HFFc6 (cell line): ENCODE data around the gene ZKSCAN7. TPM values are rescaled to one million over a fixed set of nuclear protein-coding genes. Genes with fewer than 3 reads are reported as not detected.
A peak's percentile ranks its signal among the peaks of the same experiment; 100 is the strongest.
"Not testable (repeated sequence)": the region's sequence is repeated elsewhere in the genome, so short reads cannot be mapped to it uniquely, and the experiment has no call there.

Experiments
- DNase-seq: peaks from one replicate; pipeline ENCODE4 v3.0.0-alpha.2; 2018
- H3K27ac Mint-ChIP-seq: 2 replicates; pipeline ENCODE4 v1.8.0; 2020; ENCODE audit warnings: mild to moderate bottlenecking, mixed read lengths
- H3K27me3 Mint-ChIP-seq: 2 replicates; pipeline ENCODE4 v1.8.0; 2021; ENCODE audit warnings: mild to moderate bottlenecking, moderate library complexity, mixed read lengths; ENCODE audit not compliant: insufficient read depth
- H3K36me3 Mint-ChIP-seq: 2 replicates; pipeline ENCODE4 v1.8.0; 2021; ENCODE audit warnings: low read depth, mixed read lengths
- H3K4me1 Mint-ChIP-seq: 2 replicates; pipeline ENCODE4 v1.8.0; 2020; ENCODE audit warnings: low read depth, mixed read lengths
- H3K4me3 Mint-ChIP-seq: 2 replicates; pipeline ENCODE4 v1.8.0; 2020; ENCODE audit warnings: mild to moderate bottlenecking, moderate library complexity, mixed read lengths
- H3K9me3 Mint-ChIP-seq: 2 replicates; pipeline ENCODE4 v1.8.0; 2020; ENCODE audit warnings: mild to moderate bottlenecking, mixed read lengths
- CTCF ChIP-seq: fragments of 200-600 bp; sonication (generic); IDR thresholded peaks from 2 replicates; pipeline ENCODE4 v1.5.0; 2021; ENCODE audit warnings: antibody characterized with exemption, mild to moderate bottlenecking
- total RNA-seq, 6 experiments: library from RNA; stranded (reverse); fragmentation: NEBNext Ultra II Directional; extraction: Animal tissue kit (Norgen Biotek cat#: 25700); gene quantifications; 2 replicates in 1 of 6; 3 replicates in 5 of 6; pipeline ENCODE4 v1.2.3, GENCODE V29; 2021

ZKSCAN7 gene
- total RNA-seq, 6 experiments from 2014 or later, result 0.57 to 1.2 (median 0.94) TPM

- not testable (repeated sequence) for H3K4me1 Mint-ChIP-seq, H3K27me3 Mint-ChIP-seq, H3K4me3 Mint-ChIP-seq, DNase-seq, H3K36me3 Mint-ChIP-seq, H3K27ac Mint-ChIP-seq
- peaks cover 50% of the 10 kb centered on the region for H3K9me3 Mint-ChIP-seq
These were observed 24.0 kb downstream of the ZKSCAN7 start for GRCh38 chr3:44578924-44579515.

DNA sequence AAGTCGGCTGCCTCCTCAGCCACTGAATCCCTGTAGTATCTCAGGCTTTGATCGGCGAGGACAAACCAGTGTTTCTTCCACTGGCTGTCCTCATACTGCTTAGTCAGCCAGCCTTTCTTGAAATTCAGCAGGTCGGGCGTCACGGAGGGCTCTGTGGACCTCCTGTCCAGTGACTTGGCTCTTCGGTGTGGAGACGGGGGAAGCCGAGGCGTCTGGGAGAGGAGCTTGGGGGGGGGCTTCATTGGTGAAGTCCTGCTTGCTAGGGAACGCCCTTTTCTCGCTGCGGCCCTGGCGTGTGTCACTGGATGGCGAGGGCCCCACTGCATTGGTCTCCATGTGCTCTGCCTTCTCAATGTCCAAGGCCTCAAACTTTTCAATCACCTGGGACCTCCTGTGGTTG is 24.8 kb downstream of the ZKSCAN7 start:
- not testable (repeated sequence) for H3K4me1 Mint-ChIP-seq, H3K36me3 Mint-ChIP-seq, H3K27ac Mint-ChIP-seq, DNase-seq, H3K4me3 Mint-ChIP-seq
- Mint-ChIP-seq H3K27me3 (peaks cover 10% of the 10 kb centered on the region), H3K9me3 (peaks cover 45% of the 10 kb centered on the region)

DNA sequence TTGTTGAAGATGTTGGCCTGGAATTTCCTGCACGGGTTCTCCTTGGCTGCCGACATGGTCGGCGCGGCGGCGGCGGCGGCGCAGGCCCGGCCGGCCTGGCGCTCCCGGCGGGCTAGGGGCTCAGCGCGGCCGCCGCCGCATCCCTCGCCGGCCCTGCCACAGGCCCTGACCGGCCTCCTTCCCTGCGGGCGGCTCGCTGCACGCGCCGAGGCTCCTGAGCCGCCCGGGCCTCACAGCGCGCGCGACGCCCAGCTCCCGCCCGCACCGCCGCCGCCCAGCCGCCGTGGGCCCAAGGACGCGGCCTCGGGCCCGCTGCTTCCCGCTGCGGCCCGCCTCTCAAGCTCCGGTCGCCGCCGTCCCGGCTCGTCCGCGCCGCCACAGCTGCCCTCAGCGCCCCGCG is 26.0 kb downstream of the ZKSCAN7 start:
- Mint-ChIP-seq H3K9me3 (peaks cover 44% of the 10 kb centered on the region), H3K27me3 (peaks cover 10% of the 10 kb centered on the region)
- H3K36me3 Mint-ChIP-seq, H3K4me1 Mint-ChIP-seq, H3K4me3 Mint-ChIP-seq, DNase-seq, H3K27ac Mint-ChIP-seq: not testable (repeated sequence)

GRCh38 chr3:44584646-44585501 is 29.9 kb downstream of the ZKSCAN7 start, which contains the start of gene ZNF660:
ZNF660 (plus strand) TSS chr3:44584964; CDS start chr3:44594194, 9,230 bp downstream.
- H3K27me3 Mint-ChIP-seq, result peaks cover 13% of the 10 kb centered on the region
- peak; percentile 0 for DNase-seq
- no peak within 1 kb of the TSS for H3K27ac Mint-ChIP-seq
- H3K4me3 Mint-ChIP-seq, result peak within 1 kb of the TSS; percentile 36
- H3K4me1 Mint-ChIP-seq, result peaks cover 5% of the 10 kb centered on the region; the same call in 1 of the 2 replicates
- peaks cover 19% of the 10 kb centered on the region for H3K9me3 Mint-ChIP-seq
- H3K36me3 Mint-ChIP-seq, result no peaks in the 10 kb centered on the region; the same call in 1 of the 2 replicates
- TF ChIP-seq CTCF, result no peak

- no peak for TF ChIP-seq CTCF
- Mint-ChIP-seq H3K4me3 (no peak overlapping the region), H3K9me3 (peaks cover 17% of the 10 kb centered on the region), H3K4me1 (no peaks in the 10 kb centered on the region), H3K27ac (no peak overlapping the region), H3K27me3 (no peaks in the 10 kb centered on the region), H3K36me3 (peaks cover 17% of the 10 kb centered on the region)
- DNase-seq, result no peak
These were observed 41.6 kb downstream of the ZKSCAN7 start for GRCh38 chr3:44596621-44597020.

- no peak for DNase-seq
- Mint-ChIP-seq H3K4me1 (no peaks in the 10 kb centered on the region), H3K9me3 (no peaks in the 10 kb centered on the region), H3K4me3 (no peak overlapping the region), H3K36me3 (no peaks in the 10 kb centered on the region), H3K27ac (no peak overlapping the region), H3K27me3 (peaks cover 3% of the 10 kb centered on the region; the same call in 1 of the 2 replicates)
- no peak for TF ChIP-seq CTCF
These were observed 46.8 kb downstream of the ZKSCAN7 start for GRCh38 chr3:44601749-44602148.

DNA sequence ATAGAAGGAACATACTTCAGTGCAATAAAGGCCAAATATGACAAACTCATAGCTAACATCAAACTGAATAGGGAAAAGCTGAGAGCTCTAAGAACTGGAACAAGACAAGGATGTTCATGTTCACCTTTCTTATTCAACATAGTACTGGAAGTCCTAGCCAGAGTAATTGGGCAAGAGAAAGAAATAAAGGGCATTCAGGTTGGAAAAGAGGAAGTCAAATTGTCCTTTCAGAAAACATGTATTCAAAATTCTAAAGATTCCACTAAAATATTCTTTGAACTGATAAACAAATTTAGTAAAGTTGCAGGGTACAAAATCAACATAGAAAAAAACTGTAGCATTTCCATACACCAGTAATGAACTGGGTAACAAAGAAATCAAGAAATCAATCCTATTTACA is 57.7 kb downstream of the ZKSCAN7 start:
- Mint-ChIP-seq H3K4me3 (no peak overlapping the region), H3K4me1 (no peaks in the 10 kb centered on the region), H3K27me3 (peaks cover 4% of the 10 kb centered on the region; the same call in 1 of the 2 replicates), H3K36me3 (no peaks in the 10 kb centered on the region), H3K27ac (no peak overlapping the region), H3K9me3 (no peaks in the 10 kb centered on the region)
- TF ChIP-seq CTCF, result no peak
- DNase-seq, result no peak
